HepG2 (cell line): ENCODE measurements around the gene SEMA7A. TPM values are rescaled to one million over a fixed set of nuclear protein-coding genes. Genes with fewer than 3 reads are reported as not detected.
A peak's percentile ranks its signal among the peaks of the same experiment; 100 is the strongest.

Source experiments
- ATAC-seq: fragments of 200-7000 bp; cut with Tn5 transposase; 3 replicates; pipeline ENCODE4 v1.9.1; 2020; ENCODE audit warnings: mild to moderate bottlenecking, moderate library complexity
- BruUV-seq: library from RNA; stranded (reverse); fragments of 400-500 nt; replicated peaks from 2 replicates; lab custom pipeline; 2021; lab: Mats Ljungman, UMichigan
- CTCF ChIA-PET: fragments of 300-600 bp; formaldehyde crosslinking; extraction: SDS; loops from one replicate; lab custom pipeline; 2021; ENCODE audit warnings: low total read pairs, inconsistent platforms, low intra/inter-chr PET ratio; lab: Yijun Ruan, JAX
- POLR2A ChIA-PET: fragments of 350-600 bp; sonication (Branson Sonifier 250); formaldehyde crosslinking; loops from one replicate; lab custom pipeline; 2020; ENCODE audit warnings: antibody characterized with exemption, inconsistent platforms; lab: Yijun Ruan, JAX
- DNase-seq: peaks from one replicate; pipeline ENCODE4 v3.0.0-alpha.2; 2015; ENCODE audit warnings: low spot score
- FAIRE-seq: peaks from 3 replicates; lab custom pipeline; 2011; peaks lifted over from hg19 to GRCh38; lab: Jason Lieb, UNC
- H2AFZ ChIP-seq: one replicate; pipeline ENCODE4 v1.6.1; 2011; ENCODE audit warnings: low read length, inconsistent platforms
- H3K27ac ChIP-seq: fragments of 300-600 bp; 3 replicates; pipeline ENCODE4 v1.8.0; 2011; ENCODE audit warnings: mixed run types, mild to moderate bottlenecking, mixed read lengths, low read length, inconsistent platforms; ENCODE audit not compliant: insufficient read depth; ENCODE audit errors: extremely low read length
- H3K27me3 ChIP-seq, 2 experiments: fragments of 200-600 bp in 1 of 2; 2 replicates in 1 of 2; 3 replicates in 1 of 2; pipeline versions ENCODE4 v1.6.0 to v1.8.0; 2011; ENCODE audit warnings: low read length in 2 of 2, mild to moderate bottlenecking in 2 of 2, moderate library complexity in 2 of 2, inconsistent platforms in 1 of 2; ENCODE audit not compliant: insufficient read depth in 2 of 2, control insufficient read depth in 1 of 2
- H3K36me3 ChIP-seq, 2 experiments: fragments of 200-600 bp in 1 of 2; replicated peaks in 1 of 2; 2 replicates in 1 of 2; 3 replicates in 1 of 2; pipeline versions ENCODE4 v1.5.1 to v1.8.0; 2011; ENCODE audit warnings: low read length in 2 of 2, inconsistent platforms in 1 of 2; ENCODE audit not compliant: insufficient read depth in 2 of 2, control insufficient read depth in 1 of 2
- H3K4me1 ChIP-seq: 2 replicates; pipeline ENCODE4 v1.5.1; 2012; ENCODE audit warnings: low read length, inconsistent platforms; ENCODE audit not compliant: insufficient read depth
- H3K4me2 ChIP-seq: 2 replicates; pipeline ENCODE4 v1.6.0; 2011; ENCODE audit warnings: low read depth, low read length, inconsistent platforms
- H3K4me3 ChIP-seq, 3 experiments: fragments of 200-600 bp in 1 of 3; sonication (generic), shearing (Covaris generic) in 1 of 3; replicated peaks in 1 of 3; 2 replicates each; pipeline ENCODE4 v1.5.1; 2011 to 2016; ENCODE audit warnings: low read length in 3 of 3, inconsistent platforms in 2 of 3, low read depth in 2 of 3, mild to moderate bottlenecking in 2 of 3, control low read depth in 1 of 3, mixed read lengths in 1 of 3; ENCODE audit not compliant: insufficient read depth in 1 of 3
- H3K79me2 ChIP-seq: one replicate; pipeline ENCODE4 v1.6.1; 2011; ENCODE audit warnings: low read length, inconsistent platforms; ENCODE audit not compliant: insufficient read depth
- H3K9ac ChIP-seq: 2 replicates; pipeline ENCODE4 v1.6.0; 2011; ENCODE audit warnings: mild to moderate bottlenecking, low read depth, low read length, inconsistent platforms; ENCODE audit not compliant: insufficient read depth
- H3K9me3 ChIP-seq: 2 replicates; pipeline ENCODE4 v1.5.1; 2012; ENCODE audit warnings: mild to moderate bottlenecking, low read length
- H4K20me1 ChIP-seq: 2 replicates; pipeline ENCODE4 v1.6.0; 2011; ENCODE audit warnings: inconsistent platforms, mild to moderate bottlenecking, low read length, moderate library complexity; ENCODE audit not compliant: insufficient read depth
- ATF4 ChIP-seq, 2 experiments: fragments of 450-650 bp in 1 of 2; sonication (generic) in 1 of 2; formaldehyde crosslinking; IDR thresholded peaks; 2 replicates each; pipeline versions ENCODE4 v1.5.0 to v1.8.0; 2020 to 2022; ENCODE audit warnings: mild to moderate bottlenecking in 1 of 2, missing genetic modification reagents in 1 of 2
- CCDC6 ChIP-seq: sonication (generic); formaldehyde crosslinking; IDR thresholded peaks from 2 replicates; pipeline ENCODE4 v1.8.1; 2022; ENCODE audit warnings: mild to moderate bottlenecking, missing genetic modification reagents, moderate library complexity
- CENPX ChIP-seq: sonication (generic); formaldehyde crosslinking; IDR thresholded peaks from 2 replicates; pipeline ENCODE4 v1.9.0; 2021; ENCODE audit warnings: mild to moderate bottlenecking, missing genetic modification reagents, moderate library complexity
- DNMT1 ChIP-seq: sonication (generic); formaldehyde crosslinking; IDR thresholded peaks from 2 replicates; pipeline ENCODE4 v1.5.1; 2020; ENCODE audit warnings: mild to moderate bottlenecking, missing genetic modification reagents
- GATAD2A ChIP-seq: IDR thresholded peaks from 2 replicates; pipeline ENCODE4 v1.6.1; 2016
- GMEB1 ChIP-seq: sonication (generic); formaldehyde crosslinking; IDR thresholded peaks from 2 replicates; pipeline ENCODE4 v1.5.1; 2020; ENCODE audit warnings: missing genetic modification reagents, mild to moderate bottlenecking, borderline replicate concordance
- GZF1 ChIP-seq: sonication (generic); formaldehyde crosslinking; IDR thresholded peaks from 2 replicates; pipeline ENCODE4 v1.5.1; 2020; ENCODE audit warnings: mild to moderate bottlenecking, missing genetic modification reagents
- MIER2 ChIP-seq: IDR thresholded peaks from 2 replicates; pipeline ENCODE4 v1.6.1; 2016; ENCODE audit warnings: missing biosample characterization, missing genetic modification reagents
- NAIF1 ChIP-seq: sonication (generic); formaldehyde crosslinking; IDR thresholded peaks from 2 replicates; pipeline ENCODE4 v1.5.0; 2020; ENCODE audit warnings: mild to moderate bottlenecking, missing genetic modification reagents, borderline replicate concordance
- REPIN1 ChIP-seq: sonication (generic); formaldehyde crosslinking; IDR thresholded peaks from 2 replicates; pipeline ENCODE4 v1.8.0; 2022; ENCODE audit warnings: missing genetic modification reagents, low read depth, mild to moderate bottlenecking, borderline replicate concordance
- RFXAP ChIP-seq: sonication (generic); formaldehyde crosslinking; IDR thresholded peaks from 2 replicates; pipeline ENCODE4 v1.4.0; 2020; ENCODE audit warnings: missing genetic modification reagents, borderline replicate concordance
- SATB2 ChIP-seq: sonication (generic); formaldehyde crosslinking; IDR thresholded peaks from 2 replicates; pipeline ENCODE4 v1.5.0; 2020; ENCODE audit warnings: missing genetic modification reagents
- TBX2 ChIP-seq: sonication (generic); formaldehyde crosslinking; IDR thresholded peaks from 2 replicates; pipeline ENCODE4 v1.5.0; 2020; ENCODE audit warnings: missing genetic modification reagents, mild to moderate bottlenecking, borderline replicate concordance
- XRCC5 ChIP-seq: fragments of 200-400 bp; formaldehyde crosslinking; optimal IDR thresholded peaks from 2 replicates; pipeline ENCODE3; 2017; ENCODE audit warnings: mild to moderate bottlenecking, low read length
- ZFP1 ChIP-seq: IDR thresholded peaks from 2 replicates; pipeline ENCODE4 v1.6.1; 2016
- ZKSCAN1 ChIP-seq: fragments of 150-350 bp; IDR thresholded peaks from 2 replicates; pipeline ENCODE4 v1.6.1; 2014; ENCODE audit warnings: low read length
- ZNF230 ChIP-seq: sonication (generic); formaldehyde crosslinking; IDR thresholded peaks from 2 replicates; pipeline ENCODE4 v1.4.0; 2020; ENCODE audit warnings: mild to moderate bottlenecking, missing genetic modification reagents
- ZNF354B ChIP-seq: sonication (generic); formaldehyde crosslinking; IDR thresholded peaks from 2 replicates; pipeline ENCODE4 v1.8.0; 2022; ENCODE audit warnings: mild to moderate bottlenecking, missing genetic modification reagents
- ZNF513 ChIP-seq: sonication (generic); formaldehyde crosslinking; conservative IDR thresholded peaks from 2 replicates; pipeline ENCODE4 v1.5.0; 2020; ENCODE audit warnings: missing genetic modification reagents
- WGBS: methylation state at CpG from one replicate; pipeline ENCODE4 v1.1.6; 2017; ENCODE audit warnings: low lambda C conversion rate; 5-methylcytosine and 5-hydroxymethylcytosine counted together
- in situ Hi-C: cut with HindIII; loops from 2 replicates; pipeline ENCODE4 v1.10.0; 2017; ENCODE audit warnings: low pct_unique_long_range_greater_than_20kb; ENCODE audit not compliant: extremely low pct_ligation_motif_present
- intact Hi-C: fragments of 100-400 bp; cut with micrococcal nuclease; formaldehyde crosslinking; loops from one replicate; pipeline ENCODE4 v1.10.0; 2022; ENCODE audit not compliant: unreplicated experiment
- polyA plus RNA-seq, 8 experiments: library from polyadenylated mRNA; depleted of rRNA in 3 of 8; stranded (reverse) in 7 of 8; unstranded in 1 of 8; fragments of >200 nt; fragmentation: Illumina TruSeq in 4 of 8; extraction: Trizol in 4 of 8; gene quantifications; 2 replicates each; pipeline versions ENCODE4 v1.2.1 to v1.2.3, GENCODE V29; 2011 to 2016; ENCODE audit warnings: low read depth in 4 of 8, missing spikeins in 1 of 8, mixed read lengths in 1 of 8; ENCODE audit not compliant: insufficient read depth in 1 of 8
- total RNA-seq, 5 experiments: library from RNA; depleted of rRNA; stranded (reverse); fragments of >200 nt; fragmentation: Illumina TruSeq; extraction: Trizol; gene quantifications; 2 replicates each; pipeline ENCODE4 v1.2.3, GENCODE V29; 2016; ENCODE audit warnings: low read depth in 1 of 5

Gene SEMA7A
- total and polyA plus RNA-seq, 2 of the 13 experiments (the other 11 are each of a cell fraction or from before 2014, with no cell fraction given): 9.0 to 15.8 TPM

- CTCF ChIA-PET: interaction anchor here (0.7 to 1.3 kb wide), 4 partner anchors 23 to 88 kb away, joined by 3 to 4 read pairs (median 4); no protein-coding TSS in a partner anchor
- TF ChIP-seq RFXAP (CRISPR knock-in tag) (peak; percentile 70; the same call in 1 of the 2 replicates), ZKSCAN1 (0 out of 2 replicates have a peak, but pooled peaks have one; percentile 19), DNMT1 (CRISPR knock-in tag) (no peak), ZNF513 (CRISPR knock-in tag) (no peak), REPIN1 (CRISPR knock-in tag) (peak; percentile 87; the same call in 1 of the 2 replicates), ZFP1 (CRISPR knock-in tag) (no peak), MIER2 (peak; percentile 38; the same call in 1 of the 2 replicates), XRCC5 (peak; percentile 78), TBX2 (CRISPR knock-in tag) (peak; percentile 93), ZNF230 (CRISPR knock-in tag) (peak; percentile 95), ATF4 (CRISPR knock-in tag; IDR thresholded peaks at IDR 0.05) (peak in 1 of 2 experiments; percentile 58; a peak in 1 of 4 replicates), GATAD2A (CRISPR knock-in tag) (peak; percentile 69), GZF1 (CRISPR knock-in tag) (no peak), SATB2 (CRISPR knock-in tag) (0 out of 2 replicates have a peak, but pooled peaks have one; percentile 14), GMEB1 (CRISPR knock-in tag) (peak; percentile 78; the same call in 1 of the 2 replicates), CCDC6 (peak; percentile 66; the same call in 1 of the 2 replicates), ZNF354B (0 out of 2 replicates have a peak, but pooled peaks have one; percentile 53), NAIF1 (CRISPR knock-in tag) (0 out of 2 replicates have a peak, but pooled peaks have one; percentile 75), CENPX (CRISPR knock-in tag) (no peak)
Measured at GRCh38 chr15:74460871-74461846, 27.4 kb upstream of the SEMA7A start, which contains the start of gene UBL7. UBL7 (minus strand) TSS chr15:74461160; CDS start chr15:74458867, 2,293 bp downstream.

More at GRCh38 chr15:74460871-74461846, 27.4 kb upstream of the SEMA7A start, which contains the start of gene UBL7:
- H2AFZ ChIP-seq: peak within 1 kb of the TSS; percentile 77
- WGBS: 1% methylated on average over 30 of the region's 54 CpGs
- DNase-seq (peak; percentile 98), ATAC-seq (peak; percentile 96), FAIRE-seq (peak; percentile 90)
- H3K4me1 ChIP-seq: peaks cover 43% of the 10 kb centered on the region
- intact Hi-C loops: loop anchor here (1.0 to 2.0 kb wide), 2 partner anchors 18 to 76 kb away; no protein-coding TSS in a partner anchor
- in situ Hi-C loops: no loop called here
- no peaks in the 10 kb centered on the region for H3K27me3 ChIP-seq
- H3K9ac ChIP-seq: peak within 1 kb of the TSS; percentile 87
- H3K4me2 ChIP-seq: peak within 1 kb of the TSS; percentile 91
- POLR2A ChIA-PET: interaction anchor here (0.7 to 13.6 kb wide), 21 partner anchors 12 to 721 kb away, joined by 3 to 357 read pairs (median 7); partner anchors contain the start of genes ARID3B, CLK3, PPCDC and SEMA7A
- peak within 1 kb of the TSS; percentile 97 for H3K27ac ChIP-seq
- peaks cover 29% of the 10 kb centered on the region for H3K79me2 ChIP-seq
- H3K9me3 ChIP-seq: no peaks in the 10 kb centered on the region
- H4K20me1 ChIP-seq: no peaks in the 10 kb centered on the region
- BruUV-seq: TSS peak; percentile 87
- H3K4me3 ChIP-seq: peak within 1 kb of the TSS; percentile 81 to 88 (median 86)
- H3K36me3 ChIP-seq: peaks cover 0 to 3% of the 10 kb centered on the region in 2 experiments; a peak in 1 of 5 replicates
